Femur (tissue), 1 donor: Measurements from ENCODE around the gene PPIE.
"Not testable (repeated sequence)": the region's sequence is repeated elsewhere in the genome, so short reads cannot be mapped to it uniquely, and the experiment has no call there.

ENCODE experiments used
- DNase-seq: peaks from one replicate; pipeline ENCODE4 v3.0.0-alpha.2; 2017

Gene PPIE

GRCh38 chr1:39779821-39780220, 41.1 kb downstream of the PPIE start:
- DNase-seq: no peak

GRCh38 chr1:39781349-39781715, 42.6 kb downstream of the PPIE start:
- no peak for DNase-seq

GRCh38 chr1:39782103-39782502, 43.4 kb downstream of the PPIE start:
- DNase-seq: no peak

GRCh38 chr1:39782685-39783084, 44.0 kb downstream of the PPIE start:
- not testable (repeated sequence) for DNase-seq

GRCh38 chr1:39786303-39787107, 47.8 kb downstream of the PPIE start:
- DNase-seq: not testable (repeated sequence)

GRCh38 chr1:39787108-39787375, 48.4 kb downstream of the PPIE start:
- not testable (repeated sequence) for DNase-seq

- DNase-seq: no peak
These were observed 48.8 kb downstream of the PPIE start for GRCh38 chr1:39787468-39787867.

- DNase-seq: not testable (repeated sequence)
These were observed 49.3 kb downstream of the PPIE start for GRCh38 chr1:39787964-39788363.

- no peak for DNase-seq
These were observed 49.7 kb downstream of the PPIE start for GRCh38 chr1:39788426-39788757.

- peak; percentile 67 for DNase-seq
These were observed 50.3 kb downstream of the PPIE start, which contains the start of gene BMP8B for GRCh38 chr1:39788758-39789570. Gene BMP8B (minus strand): TSS chr1:39788865. CDS start chr1:39788485, 380 bp downstream.

- no peak for DNase-seq
These were observed 51.0 kb downstream of the PPIE start for GRCh38 chr1:39789571-39790110.

- no peak for DNase-seq
These were observed 53.2 kb downstream of the PPIE start for GRCh38 chr1:39791838-39792237.

GRCh38 chr1:39795651-39796050, 57.0 kb downstream of the PPIE start:
- DNase-seq: no peak

- peak; percentile 81 for DNase-seq
These were observed 60.4 kb downstream of the PPIE start for GRCh38 chr1:39798859-39799769.

GRCh38 chr1:39799770-39800470, 61.2 kb downstream of the PPIE start:
- peak; percentile 61 for DNase-seq

GRCh38 chr1:39800471-39800835, 61.8 kb downstream of the PPIE start:
- no peak for DNase-seq

- DNase-seq: no peak
These were observed 64.0 kb downstream of the PPIE start for GRCh38 chr1:39802496-39803260.

- no peak for DNase-seq
These were observed 66.7 kb downstream of the PPIE start for GRCh38 chr1:39805385-39805784.

GRCh38 chr1:39808784-39809517, 70.3 kb downstream of the PPIE start:
- DNase-seq: no peak

GRCh38 chr1:39812913-39813312, 74.2 kb downstream of the PPIE start:
- DNase-seq: no peak
